Retinal pigment epithelial cell (primary cell): Measurements from ENCODE around the gene SIDT1.

Source experiments
- DNase-seq: peaks from one replicate; pipeline ENCODE4 v3.0.0-alpha.2; 2010; ENCODE audit warnings: low read depth
- H3K4me3 ChIP-seq: 2 replicates; pipeline ENCODE4 v1.5.1; 2011; ENCODE audit warnings: mild to moderate bottlenecking, low read length, control low read depth, moderate library complexity
- TF ChIP-seq, protein P1 (sequence below): conservative IDR thresholded peaks from 2 replicates; pipeline ENCODE4 v1.5.1; 2011; ENCODE audit warnings: low read depth, low read length, control low read depth, inconsistent platforms

Gene SIDT1

DNA sequence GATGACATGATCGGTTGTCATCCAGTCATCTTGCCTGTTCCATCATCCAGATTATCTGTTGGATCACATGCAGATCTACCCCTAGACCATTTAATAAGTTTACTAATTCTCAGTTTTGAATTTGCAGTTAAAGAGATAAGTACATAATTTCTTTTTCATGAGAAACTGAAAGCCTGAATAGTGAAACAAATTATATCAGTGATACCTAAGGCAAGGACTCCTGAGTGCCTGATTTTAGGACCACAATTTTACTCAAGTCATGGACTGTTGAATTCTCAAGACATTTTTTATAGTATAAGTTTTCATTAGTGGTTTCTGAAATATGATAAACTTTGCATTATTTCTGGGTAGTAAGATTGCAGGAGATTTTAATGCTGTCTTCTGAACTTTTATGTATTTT, 13.2 kb downstream of the SIDT1 start:
- no peak overlapping the region for H3K4me3 ChIP-seq
- TF ChIP-seq, protein P1, sequence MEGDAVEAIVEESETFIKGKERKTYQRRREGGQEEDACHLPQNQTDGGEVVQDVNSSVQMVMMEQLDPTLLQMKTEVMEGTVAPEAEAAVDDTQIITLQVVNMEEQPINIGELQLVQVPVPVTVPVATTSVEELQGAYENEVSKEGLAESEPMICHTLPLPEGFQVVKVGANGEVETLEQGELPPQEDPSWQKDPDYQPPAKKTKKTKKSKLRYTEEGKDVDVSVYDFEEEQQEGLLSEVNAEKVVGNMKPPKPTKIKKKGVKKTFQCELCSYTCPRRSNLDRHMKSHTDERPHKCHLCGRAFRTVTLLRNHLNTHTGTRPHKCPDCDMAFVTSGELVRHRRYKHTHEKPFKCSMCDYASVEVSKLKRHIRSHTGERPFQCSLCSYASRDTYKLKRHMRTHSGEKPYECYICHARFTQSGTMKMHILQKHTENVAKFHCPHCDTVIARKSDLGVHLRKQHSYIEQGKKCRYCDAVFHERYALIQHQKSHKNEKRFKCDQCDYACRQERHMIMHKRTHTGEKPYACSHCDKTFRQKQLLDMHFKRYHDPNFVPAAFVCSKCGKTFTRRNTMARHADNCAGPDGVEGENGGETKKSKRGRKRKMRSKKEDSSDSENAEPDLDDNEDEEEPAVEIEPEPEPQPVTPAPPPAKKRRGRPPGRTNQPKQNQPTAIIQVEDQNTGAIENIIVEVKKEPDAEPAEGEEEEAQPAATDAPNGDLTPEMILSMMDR = no peak
- DNase-seq = no peak

- H3K4me3 ChIP-seq = no peak overlapping the region
- TF ChIP-seq, protein P1 = no peak
- DNase-seq = no peak
These were observed 14.1 kb downstream of the SIDT1 start for GRCh38 chr3:113546414-113546893.

GRCh38 chr3:113548501-113548900, 16.1 kb downstream of the SIDT1 start:
- no peak for DNase-seq
- H3K4me3 ChIP-seq = no peak overlapping the region
- TF ChIP-seq, protein P1 = no peak

DNA sequence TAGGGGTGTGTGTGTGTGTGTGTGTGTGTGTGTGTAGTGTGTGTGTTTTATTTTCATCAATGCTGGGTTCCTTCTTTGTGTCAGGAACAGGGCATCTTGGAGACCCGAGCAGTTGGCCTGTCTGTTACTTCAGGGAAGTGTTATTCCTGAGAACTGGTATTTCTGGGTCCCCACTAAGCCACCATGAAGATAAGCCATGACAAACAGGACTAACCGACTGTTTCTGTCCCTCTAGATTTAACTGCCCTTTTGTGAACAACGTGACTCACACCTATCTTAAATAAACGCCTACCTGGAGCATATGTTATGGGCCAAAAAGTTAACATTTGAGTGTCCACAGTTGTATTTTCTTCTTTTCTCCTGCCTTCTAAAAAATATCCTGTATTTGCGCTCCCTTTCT, 19.5 kb downstream of the SIDT1 start:
- TF ChIP-seq, protein P1 = no peak
- H3K4me3 ChIP-seq = no peak overlapping the region
- DNase-seq = no peak

GRCh38 chr3:113552851-113553250, 20.5 kb downstream of the SIDT1 start:
- no peak overlapping the region for H3K4me3 ChIP-seq
- TF ChIP-seq, protein P1 = no peak
- no peak for DNase-seq

DNA sequence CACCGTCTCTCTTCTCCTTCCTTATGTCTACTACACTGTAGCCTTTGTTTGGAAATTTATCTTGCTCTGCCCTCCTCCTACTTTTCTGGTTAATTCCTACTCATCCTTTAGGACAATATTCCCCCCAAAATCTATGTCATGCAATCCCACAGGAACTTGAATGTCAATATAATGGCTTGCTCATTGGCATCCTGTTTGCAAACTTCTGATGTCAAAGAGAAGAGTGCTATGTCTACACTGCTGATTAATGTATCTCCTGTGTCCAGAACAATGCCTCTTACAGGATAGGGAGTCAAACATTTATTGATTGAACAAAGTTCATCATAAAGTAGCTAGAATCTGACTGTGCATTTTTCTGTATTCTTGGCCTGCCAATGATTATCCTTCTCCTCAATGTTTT, 22.8 kb downstream of the SIDT1 start:
- no peak overlapping the region for H3K4me3 ChIP-seq
- TF ChIP-seq, protein P1 = no peak
- DNase-seq = no peak

DNA sequence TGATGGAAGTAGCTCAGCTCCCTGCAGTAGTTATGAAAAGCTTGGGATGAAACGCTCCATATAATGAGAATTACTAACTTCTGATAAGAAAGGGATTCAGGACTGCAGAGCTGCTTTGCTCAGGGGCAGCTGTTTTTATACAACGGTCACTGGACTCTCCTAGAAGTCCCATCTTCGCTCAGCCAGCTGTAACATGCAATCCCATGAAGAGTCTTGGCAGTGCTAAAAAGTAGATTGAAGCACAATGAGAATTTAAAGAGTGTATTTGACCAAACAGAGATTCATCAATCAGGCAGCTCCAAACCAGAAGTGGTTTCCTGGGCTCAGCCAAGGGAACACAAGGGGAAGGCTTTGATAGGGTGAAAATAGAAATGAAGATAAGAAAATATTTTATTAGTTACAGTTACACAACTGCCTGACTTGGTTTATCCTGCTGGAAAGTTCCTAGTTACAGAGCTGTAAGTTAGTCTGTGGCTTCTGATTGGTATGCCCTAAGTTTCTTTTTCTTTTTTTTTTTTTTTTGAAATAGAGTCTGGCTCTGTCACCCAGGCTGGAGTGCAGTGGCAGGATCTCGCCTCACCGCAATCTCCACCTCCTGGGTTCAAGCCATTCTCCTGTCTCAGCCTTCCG, 24.1 kb downstream of the SIDT1 start:
- no peak overlapping the region for H3K4me3 ChIP-seq
- no peak for DNase-seq
- TF ChIP-seq, protein P1 = no peak
